Measurements from ENCODE around the gene BLACAT1.

DNA sequence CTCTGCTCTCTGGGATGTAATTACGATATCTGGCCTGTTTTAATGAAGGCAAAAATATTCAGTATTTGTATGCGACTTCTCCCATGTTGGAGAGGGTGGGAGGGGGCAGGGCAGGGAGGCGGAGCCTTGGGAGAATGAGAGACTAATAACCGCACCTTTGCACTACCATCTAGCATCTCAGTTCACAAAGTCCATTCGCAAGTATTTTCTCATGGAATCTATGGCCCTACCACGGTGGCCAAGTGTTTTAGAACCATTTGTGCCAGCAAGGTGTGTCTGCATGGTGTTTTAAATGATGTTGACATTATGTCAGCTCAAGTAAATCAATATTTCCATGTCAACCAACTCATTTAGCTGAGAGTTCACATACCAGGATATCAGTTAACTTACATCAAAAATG is 14.3 kb upstream of the BLACAT1 start:
- no peak for TF ChIP-seq CTCF (IDR thresholded peaks at IDR 0.05)
- no peak for TF ChIP-seq POLR2AphosphoS5 (IDR thresholded peaks at IDR 0.05; ENCODE audit: low read depth, low read length)
- TF ChIP-seq, protein P1, sequence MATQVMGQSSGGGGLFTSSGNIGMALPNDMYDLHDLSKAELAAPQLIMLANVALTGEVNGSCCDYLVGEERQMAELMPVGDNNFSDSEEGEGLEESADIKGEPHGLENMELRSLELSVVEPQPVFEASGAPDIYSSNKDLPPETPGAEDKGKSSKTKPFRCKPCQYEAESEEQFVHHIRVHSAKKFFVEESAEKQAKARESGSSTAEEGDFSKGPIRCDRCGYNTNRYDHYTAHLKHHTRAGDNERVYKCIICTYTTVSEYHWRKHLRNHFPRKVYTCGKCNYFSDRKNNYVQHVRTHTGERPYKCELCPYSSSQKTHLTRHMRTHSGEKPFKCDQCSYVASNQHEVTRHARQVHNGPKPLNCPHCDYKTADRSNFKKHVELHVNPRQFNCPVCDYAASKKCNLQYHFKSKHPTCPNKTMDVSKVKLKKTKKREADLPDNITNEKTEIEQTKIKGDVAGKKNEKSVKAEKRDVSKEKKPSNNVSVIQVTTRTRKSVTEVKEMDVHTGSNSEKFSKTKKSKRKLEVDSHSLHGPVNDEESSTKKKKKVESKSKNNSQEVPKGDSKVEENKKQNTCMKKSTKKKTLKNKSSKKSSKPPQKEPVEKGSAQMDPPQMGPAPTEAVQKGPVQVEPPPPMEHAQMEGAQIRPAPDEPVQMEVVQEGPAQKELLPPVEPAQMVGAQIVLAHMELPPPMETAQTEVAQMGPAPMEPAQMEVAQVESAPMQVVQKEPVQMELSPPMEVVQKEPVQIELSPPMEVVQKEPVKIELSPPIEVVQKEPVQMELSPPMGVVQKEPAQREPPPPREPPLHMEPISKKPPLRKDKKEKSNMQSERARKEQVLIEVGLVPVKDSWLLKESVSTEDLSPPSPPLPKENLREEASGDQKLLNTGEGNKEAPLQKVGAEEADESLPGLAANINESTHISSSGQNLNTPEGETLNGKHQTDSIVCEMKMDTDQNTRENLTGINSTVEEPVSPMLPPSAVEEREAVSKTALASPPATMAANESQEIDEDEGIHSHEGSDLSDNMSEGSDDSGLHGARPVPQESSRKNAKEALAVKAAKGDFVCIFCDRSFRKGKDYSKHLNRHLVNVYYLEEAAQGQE (IDR thresholded peaks at IDR 0.05; ENCODE audit: insufficient read depth in 1 of 2, low read depth in 2 of 2, low read length in 1 of 2), result no peak
- no peak for TF ChIP-seq SIN3A (IDR thresholded peaks at IDR 0.05; ENCODE audit: borderline replicate concordance, insufficient read depth, low read depth, low read length)
- TF ChIP-seq TCF7L2 (IDR thresholded peaks at IDR 0.05; ENCODE audit: low read depth, low read length), result no peak

Measured in Panc1 (cell line).